Stomach (tissue), 4 donors: ENCODE results near the gene ITPKB.

Source experiments
- CTCF ChIP-seq, 7 experiments: fragments of 450-650 bp in 4 of 7; fragments of 200-600 bp in 3 of 7; sonication (generic) in 3 of 7; IDR thresholded peaks; one replicate each; pipeline ENCODE4 v1.5.1; 2016 to 2019; ENCODE audit warnings: antibody characterized with exemption in 7 of 7, control low read depth in 2 of 7, mild to moderate bottlenecking in 1 of 7
- EP300 ChIP-seq: sonication (generic); formaldehyde crosslinking; IDR thresholded peaks from one replicate; pipeline ENCODE4 v1.6.1; 2017; ENCODE audit warnings: antibody characterized with exemption
- POLR2A ChIP-seq, 4 donors: fragments of 450-650 bp; IDR thresholded peaks; one replicate each; pipeline ENCODE4 v1.6.1; 2016; ENCODE audit warnings: antibody characterized with exemption in 4 of 4, control low read depth in 2 of 4, mild to moderate bottlenecking in 1 of 4, moderate library complexity in 1 of 4

- TF ChIP-seq EP300 (no peak), CTCF (IDR thresholded peaks at IDR 0.05) (no peak), POLR2A (IDR thresholded peaks at IDR 0.05) (no peak)
Measured at GRCh38 chr1:226611301-226611700, 127.8 kb downstream of the ITPKB start.
